Naive thymus-derived CD4-positive, alpha-beta T cell (primary cell): ENCODE results near the gene OLFM2. TPM values are rescaled to one million over a fixed set of nuclear protein-coding genes. Genes with fewer than 3 reads are reported as not detected.
"Not testable (repeated sequence)": the region's sequence is repeated elsewhere in the genome, so short reads cannot be mapped to it uniquely, and the experiment has no call there.

ENCODE experiments used
- ATAC-seq: fragments of 150-1000 bp; cut with Tn5 transposase; 2 replicates; pipeline ENCODE4 v1.10.0; 2021; ENCODE audit warnings: mild to moderate bottlenecking, moderate library complexity
- CTCF ChIA-PET: fragments of 350-600 bp; sonication (Branson Sonifier 250); formaldehyde crosslinking; loops from one replicate; lab custom pipeline; 2021; ENCODE audit warnings: antibody characterized with exemption; lab: Charles Lee
- POLR2A ChIA-PET: fragments of 350-600 bp; sonication (Branson Sonifier 250); formaldehyde crosslinking; loops from one replicate; lab custom pipeline; 2021; ENCODE audit warnings: antibody characterized with exemption, inconsistent platforms; lab: Charles Lee
- DNase-seq, 9 donors: peaks; one replicate each; pipeline versions ENCODE4 v3.0.0 to v3.0.0-alpha.2; 2020 to 2022; ENCODE audit warnings: mixed read lengths in 1 of 9
- H3K27ac ChIP-seq: one replicate; pipeline ENCODE4 v1.7.0; 2013; ENCODE audit warnings: mild to moderate bottlenecking, low read depth, low read length, moderate library complexity
- H3K27me3 ChIP-seq, 2 donors: one replicate each; pipeline ENCODE4 v1.7.0; 2013; ENCODE audit warnings: low read length in 2 of 2, mild to moderate bottlenecking in 2 of 2, moderate library complexity in 2 of 2; ENCODE audit not compliant: control insufficient read depth in 2 of 2, insufficient read depth in 2 of 2
- H3K36me3 ChIP-seq, 3 experiments: 1 replicate in 2 of 3; 2 replicates in 1 of 3; pipeline ENCODE4 v1.7.0; 2013; ENCODE audit warnings: low read length in 3 of 3, mild to moderate bottlenecking in 3 of 3, moderate library complexity in 1 of 3; ENCODE audit not compliant: insufficient read depth in 3 of 3, control insufficient read depth in 2 of 3
- H3K4me1 ChIP-seq, 2 donors: one replicate each; pipeline ENCODE4 v1.7.0; 2013; ENCODE audit warnings: low read length in 2 of 2, mild to moderate bottlenecking in 2 of 2, moderate library complexity in 1 of 2; ENCODE audit not compliant: control insufficient read depth in 2 of 2, insufficient read depth in 2 of 2
- H3K4me3 ChIP-seq: 2 replicates; pipeline ENCODE4 v1.7.0; 2013; ENCODE audit warnings: mild to moderate bottlenecking, low read length
- H3K9me3 ChIP-seq, 3 experiments: 1 replicate in 2 of 3; 2 replicates in 1 of 3; pipeline ENCODE4 v1.7.0; 2013; ENCODE audit warnings: low read length in 3 of 3; ENCODE audit not compliant: control insufficient read depth in 2 of 3
- H3K27ac Mint-ChIP-seq, 9 donors: one replicate each; pipeline ENCODE4 v1.8.0; 2020 to 2022; ENCODE audit warnings: mixed read lengths in 9 of 9, mild to moderate bottlenecking in 8 of 9, moderate library complexity in 5 of 9, inconsistent platforms in 2 of 9
- H3K27me3 Mint-ChIP-seq, 5 donors: one replicate each; pipeline ENCODE4 v1.8.0; 2021 to 2022; ENCODE audit warnings: mixed read lengths in 5 of 5, mild to moderate bottlenecking in 1 of 5
- H3K36me3 Mint-ChIP-seq, 5 donors: one replicate each; pipeline ENCODE4 v1.8.0; 2020 to 2022; ENCODE audit warnings: mixed read lengths in 5 of 5, mild to moderate bottlenecking in 3 of 5, inconsistent platforms in 1 of 5
- H3K4me1 Mint-ChIP-seq, 7 donors: one replicate each; pipeline ENCODE4 v1.8.0; 2020 to 2022; ENCODE audit warnings: mixed read lengths in 7 of 7, mild to moderate bottlenecking in 3 of 7, inconsistent platforms in 1 of 7
- H3K4me3 Mint-ChIP-seq, 10 donors: one replicate each; pipeline ENCODE4 v1.8.0; 2020 to 2022; ENCODE audit warnings: mild to moderate bottlenecking in 10 of 10, mixed read lengths in 10 of 10, moderate library complexity in 6 of 10, inconsistent platforms in 2 of 10
- H3K9me3 Mint-ChIP-seq, 11 donors: one replicate each; pipeline ENCODE4 v1.8.0; 2020 to 2022; ENCODE audit warnings: mixed read lengths in 11 of 11, mild to moderate bottlenecking in 4 of 11, inconsistent platforms in 1 of 11, moderate library complexity in 1 of 11
- intact Hi-C, 2 donors: fragments of 100-400 bp; cut with micrococcal nuclease; formaldehyde crosslinking; loops; one replicate each; pipeline ENCODE4 v1.15.1; 2023
- polyA plus RNA-seq, 2 donors: library from polyadenylated mRNA; unstranded; fragments of 300-500 nt; fragmentation: Illumina TruSeq; gene quantifications; one replicate each; pipeline ENCODE4 v1.2.3, GENCODE V29; 2021
- total RNA-seq, 6 experiments: library from RNA in 5 of 6; stranded (reverse) in 5 of 6; gene quantifications; 1 replicate in 5 of 6; 2 replicates in 1 of 6; pipeline ENCODE4 v1.2.3 and lab custom pipeline; 2021 to 2026

Gene OLFM2
- total and polyA plus RNA-seq, 7 experiments from 2014 or later: 6.2 to 19.4 (median 14.9) TPM

DNA sequence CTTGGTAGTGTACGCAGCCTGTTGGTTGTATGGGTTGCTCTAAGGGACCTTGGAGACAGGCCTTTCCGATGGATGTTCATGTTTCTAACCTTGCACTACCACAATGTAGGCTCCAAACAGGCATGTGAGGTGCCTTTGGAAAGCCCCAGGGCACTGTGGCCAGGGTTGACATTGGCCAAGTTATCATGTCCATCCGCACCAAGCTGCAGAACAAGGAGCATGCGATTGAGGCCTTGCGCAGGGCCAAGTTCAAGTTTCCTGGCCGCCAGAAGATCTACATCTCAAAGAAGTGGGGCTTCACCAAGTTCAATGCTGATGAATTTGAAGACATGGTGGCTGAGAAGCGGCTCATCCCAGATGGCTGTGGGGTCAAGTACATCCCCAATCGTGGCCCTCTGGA, 116.3 kb downstream of the OLFM2 start:
- Histone ChIP-seq H3K36me3 (peaks cover 0 to 12% (median 0%) of the 10 kb centered on the region in 3 experiments), H3K4me1 (peaks cover 9 to 14% of the 10 kb centered on the region in 2 donors), H3K27ac (peak overlapping the region; percentile 77)
- DNase-seq, POLR2A ChIA-PET, intact Hi-C loops, H3K9me3 ChIP-seq, H3K27me3 Mint-ChIP-seq, H3K27me3 ChIP-seq, H3K4me3 ChIP-seq, CTCF ChIA-PET, ATAC-seq: not testable (repeated sequence)
- Mint-ChIP-seq H3K27ac (peak overlapping the region in 7 of 9 donors; percentile 81 to 97 (median 92)), H3K36me3 (peaks cover 9 to 21% (median 15%) of the 10 kb centered on the region in 5 donors), H3K4me1 (peaks cover 18 to 36% (median 30%) of the 10 kb centered on the region in 7 donors), H3K4me3 (peak overlapping the region in 9 of 10 donors; percentile 81 to 96 (median 90)), H3K9me3 (peaks cover 0 to 11% (median 1%) of the 10 kb centered on the region in 11 donors)

GRCh38 chr19:9819596-9819909, 116.8 kb downstream of the OLFM2 start:
- H3K4me3 ChIP-seq: peak overlapping the region; percentile 36

DNA sequence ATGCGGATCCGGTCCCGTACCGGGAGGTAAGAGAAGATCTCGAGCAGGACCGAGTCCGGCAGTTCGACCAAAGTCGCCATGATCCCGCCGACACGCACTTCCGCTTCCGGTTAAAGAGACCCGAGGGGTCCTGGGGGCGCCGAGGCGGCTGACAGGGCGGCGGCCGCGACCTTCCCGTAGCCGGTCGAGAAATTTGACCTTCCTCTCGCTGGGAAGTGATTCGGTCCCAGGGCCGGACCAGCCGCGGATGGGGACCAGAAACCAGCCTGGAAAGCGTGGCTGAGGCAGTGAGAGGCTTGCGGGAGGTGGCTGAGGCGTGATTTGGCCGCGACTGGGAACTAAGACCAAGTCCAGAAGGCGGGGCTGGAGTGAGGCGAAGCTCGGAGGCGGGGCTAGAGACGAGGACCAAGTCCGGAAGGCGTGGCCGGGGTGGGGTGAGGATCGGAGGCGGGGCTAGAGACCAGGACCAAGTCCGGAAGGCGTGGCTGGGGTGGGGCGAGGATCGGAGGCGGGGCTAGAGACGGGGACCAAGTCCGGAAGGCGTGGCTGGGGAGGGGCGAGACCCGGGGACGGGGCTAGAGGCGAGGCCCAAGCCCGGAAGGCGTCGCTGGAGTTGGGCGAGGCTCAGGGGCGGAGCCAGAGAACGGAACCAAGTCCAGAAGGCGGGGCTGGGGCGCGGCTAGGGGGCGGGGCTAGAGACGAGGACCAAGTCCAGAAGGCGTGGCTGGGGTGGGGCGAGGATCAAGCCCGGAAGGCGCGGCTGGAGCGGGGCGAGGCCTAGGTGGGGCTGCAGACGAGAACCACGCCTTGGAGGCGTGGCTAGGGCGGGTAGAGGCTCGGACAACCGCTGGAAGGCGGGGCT, 117.3 kb downstream of the OLFM2 start, which contains the start of gene FBXL12:
Gene FBXL12 (minus strand): TSS at position 346 of the 862 bp plus-strand sequence. CDS start 266 bp downstream, at position 80.
- intact Hi-C loops: loop anchor here (1.0 to 10.0 kb wide), 25 partner anchors 8 to 1897 kb away; partner anchors contain the start of genes CARM1 (in 2 of the 2), MBD3L1 (in 2 of the 2), PIN1 (in 2 of the 2) and UBL5 (in 2 of the 2)
- Mint-ChIP-seq H3K27ac (peak within 1 kb of the TSS; percentile 78 to 97 (median 90)), H3K9me3 (peaks cover 0 to 15% (median 1%) of the 10 kb centered on the region in 11 donors), H3K4me1 (peaks cover 19 to 43% (median 30%) of the 10 kb centered on the region in 7 donors), H3K4me3 (peak within 1 kb of the TSS; percentile 81 to 96 (median 90)), H3K27me3 (no peaks in the 10 kb centered on the region), H3K36me3 (peaks cover 10 to 29% (median 21%) of the 10 kb centered on the region in 5 donors)
- Histone ChIP-seq H3K27me3 (no peaks in the 10 kb centered on the region), H3K9me3 (no peaks in the 10 kb centered on the region), H3K4me1 (peaks cover 9 to 14% of the 10 kb centered on the region in 2 donors), H3K4me3 (peak within 1 kb of the TSS; percentile 100), H3K36me3 (peaks cover 0 to 12% (median 0%) of the 10 kb centered on the region in 3 experiments), H3K27ac (peak within 1 kb of the TSS; percentile 99)
- ChIA-PET CTCF (interaction anchor here (0.7 to 1.1 kb wide), 2 partner anchors 9 to 615 kb away, joined by 3 to 4 read pairs; no protein-coding TSS in a partner anchor), POLR2A (interaction anchor here (0.7 to 2.5 kb wide), 9 partner anchors 8 to 492 kb away, joined by 3 to 19 read pairs (median 3); partner anchors contain the start of genes UBL5 and ZNF846)
- DNase-seq (peak; percentile 99 to 100 (median 100)), ATAC-seq (peak; percentile 93)

More at GRCh38 chr19:9819596-9819909, 116.8 kb downstream of the OLFM2 start:
- intact Hi-C loops: loop anchor here (1.0 to 10.0 kb wide), 25 partner anchors 8 to 1897 kb away; partner anchors contain the start of genes CARM1 (in 2 of the 2), MBD3L1 (in 2 of the 2), PIN1 (in 2 of the 2) and UBL5 (in 2 of the 2)
- DNase-seq: no peak
- no peaks in the 10 kb centered on the region for H3K9me3 ChIP-seq
- ChIA-PET POLR2A (interaction anchor here (1.3 to 2.5 kb wide), 3 partner anchors 9 to 51 kb away, joined by 4 to 19 read pairs (median 5); partner anchors contain the start of genes UBL5 and ZNF846), CTCF (interaction anchor here (0.7 kb wide), 1 partner anchor 615 kb away, joined by 3 read pairs; no protein-coding TSS in a partner anchor)
- H3K4me1 ChIP-seq: peaks cover 9 to 14% of the 10 kb centered on the region in 2 donors
- Mint-ChIP-seq H3K27me3 (no peaks in the 10 kb centered on the region), H3K4me3 (peak overlapping the region; percentile 81 to 96 (median 90)), H3K4me1 (peaks cover 18 to 41% (median 30%) of the 10 kb centered on the region in 7 donors), H3K36me3 (peaks cover 9 to 26% (median 19%) of the 10 kb centered on the region in 5 donors), H3K27ac (peak overlapping the region; percentile 78 to 97 (median 90)), H3K9me3 (peaks cover 0 to 14% (median 1%) of the 10 kb centered on the region in 11 donors)
- no peak for ATAC-seq
- peaks cover 0 to 12% (median 0%) of the 10 kb centered on the region in 3 experiments for H3K36me3 ChIP-seq
- peak overlapping the region; percentile 77 for H3K27ac ChIP-seq
- no peaks in the 10 kb centered on the region for H3K27me3 ChIP-seq

DNA sequence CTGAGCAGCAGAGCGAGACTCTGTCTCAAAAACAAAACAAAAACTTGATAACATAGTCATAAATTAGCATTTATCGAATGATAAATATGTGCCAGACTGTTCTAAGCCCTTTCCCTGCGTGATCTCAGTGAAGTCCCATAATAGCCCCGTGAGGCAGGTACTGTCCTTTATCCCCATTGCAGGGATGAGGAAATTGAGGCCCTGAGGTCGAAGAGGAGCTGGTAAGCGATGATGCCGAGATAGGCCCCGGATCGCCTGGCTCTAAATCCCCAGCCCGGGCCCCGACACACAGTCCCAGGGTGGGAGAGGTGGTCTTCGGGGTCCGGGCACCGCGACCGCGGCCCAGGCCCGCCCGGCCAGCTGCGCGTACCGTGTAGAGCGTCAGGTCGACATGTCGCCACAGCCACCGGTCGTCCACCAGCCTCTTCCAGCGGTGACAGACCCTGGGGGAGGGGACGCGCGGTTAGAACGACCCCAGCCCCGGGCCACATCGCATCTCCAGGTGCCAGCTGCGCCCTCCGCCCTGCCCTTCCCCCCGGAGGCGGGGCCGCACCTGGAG, 118.1 kb downstream of the OLFM2 start:
- Histone ChIP-seq H3K4me3 (peak overlapping the region; percentile 100), H3K27me3 (no peaks in the 10 kb centered on the region), H3K27ac (peak overlapping the region; percentile 99), H3K9me3 (no peaks in the 10 kb centered on the region), H3K36me3 (peaks cover 0 to 15% (median 0%) of the 10 kb centered on the region in 3 experiments), H3K4me1 (peaks cover 9 to 14% of the 10 kb centered on the region in 2 donors)
- peaks cover 0 to 17% (median 1%) of the 10 kb centered on the region in 11 donors for H3K9me3 Mint-ChIP-seq
- no peaks in the 10 kb centered on the region for H3K27me3 Mint-ChIP-seq
- peak overlapping the region; percentile 81 to 96 (median 90) for H3K4me3 Mint-ChIP-seq
- peaks cover 12 to 30% (median 24%) of the 10 kb centered on the region in 5 donors for H3K36me3 Mint-ChIP-seq
- CTCF ChIA-PET: interaction anchor here (1.1 kb wide), 1 partner anchor 8 kb away, joined by 4 read pairs; no protein-coding TSS in a partner anchor
- H3K4me1 Mint-ChIP-seq: peaks cover 19 to 42% (median 32%) of the 10 kb centered on the region in 7 donors
- DNase-seq (no peak), ATAC-seq (no peak)
- POLR2A ChIA-PET: interaction anchor here (0.6 to 2.5 kb wide), 10 partner anchors 9 to 491 kb away, joined by 3 to 19 read pairs (median 3); partner anchors contain the start of genes UBL5 and ZNF846
- intact Hi-C loops: loop anchor here (2.0 to 10.0 kb wide), 10 partner anchors 279 to 1896 kb away; partner anchors contain the start of genes CARM1 (in 1 of the 2), CDC37 (in 1 of the 2), CDKN2D (in 1 of the 2) and KRI1 (in 1 of the 2)
- peak overlapping the region; percentile 78 to 97 (median 90) for H3K27ac Mint-ChIP-seq

- POLR2A ChIA-PET: no interaction called here
- no peaks in the 10 kb centered on the region for H3K9me3 ChIP-seq
- Mint-ChIP-seq H3K9me3 (peaks cover 0 to 11% (median 0%) of the 10 kb centered on the region in 11 donors), H3K27ac (no peak overlapping the region), H3K27me3 (no peaks in the 10 kb centered on the region), H3K4me3 (no peak overlapping the region), H3K4me1 (peaks cover 9 to 52% (median 38%) of the 10 kb centered on the region in 7 donors), H3K36me3 (peaks cover 7 to 29% (median 22%) of the 10 kb centered on the region in 5 donors)
- H3K4me3 ChIP-seq: no peak overlapping the region
- H3K4me1 ChIP-seq: peaks cover 29 to 41% of the 10 kb centered on the region in 2 donors
- CTCF ChIA-PET: no interaction called here
- no peaks in the 10 kb centered on the region for H3K27me3 ChIP-seq
- intact Hi-C loops: loop anchor here in 1 of 2 donors (10.0 kb wide), 1 partner anchor 444 kb away; the partner anchor contains the start of gene MRPL4
- H3K36me3 ChIP-seq: peaks cover 4 to 26% (median 9%) of the 10 kb centered on the region in 3 experiments
- H3K27ac ChIP-seq: no peak overlapping the region
- no peak for DNase-seq
- no peak for ATAC-seq
Measured at GRCh38 chr19:9811139-9811538, 125.2 kb downstream of the OLFM2 start.
